ENCODE measurements around the gene NTNG1.

The NTNG1 gene

DNA sequence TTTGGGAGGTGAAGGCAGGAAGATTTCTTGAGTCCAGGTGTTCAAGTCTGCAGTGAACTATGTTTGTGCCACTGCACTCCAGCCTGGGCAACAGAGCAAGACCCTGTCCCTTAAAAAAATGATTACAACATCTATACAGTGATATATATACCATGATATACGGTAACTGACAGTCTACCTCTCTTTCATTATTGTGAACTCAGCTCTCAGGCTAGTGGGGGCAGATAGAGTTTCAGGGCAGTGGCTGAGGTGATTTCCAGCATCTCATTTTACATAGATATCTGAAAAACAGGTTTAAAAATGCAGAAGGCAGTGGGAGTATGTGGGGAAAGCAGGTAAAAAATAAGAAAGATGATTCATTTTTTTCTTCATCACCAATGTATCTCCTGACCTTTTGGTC lies 8.1 kb upstream of the NTNG1 start:
- TF ChIP-seq, protein P1, sequence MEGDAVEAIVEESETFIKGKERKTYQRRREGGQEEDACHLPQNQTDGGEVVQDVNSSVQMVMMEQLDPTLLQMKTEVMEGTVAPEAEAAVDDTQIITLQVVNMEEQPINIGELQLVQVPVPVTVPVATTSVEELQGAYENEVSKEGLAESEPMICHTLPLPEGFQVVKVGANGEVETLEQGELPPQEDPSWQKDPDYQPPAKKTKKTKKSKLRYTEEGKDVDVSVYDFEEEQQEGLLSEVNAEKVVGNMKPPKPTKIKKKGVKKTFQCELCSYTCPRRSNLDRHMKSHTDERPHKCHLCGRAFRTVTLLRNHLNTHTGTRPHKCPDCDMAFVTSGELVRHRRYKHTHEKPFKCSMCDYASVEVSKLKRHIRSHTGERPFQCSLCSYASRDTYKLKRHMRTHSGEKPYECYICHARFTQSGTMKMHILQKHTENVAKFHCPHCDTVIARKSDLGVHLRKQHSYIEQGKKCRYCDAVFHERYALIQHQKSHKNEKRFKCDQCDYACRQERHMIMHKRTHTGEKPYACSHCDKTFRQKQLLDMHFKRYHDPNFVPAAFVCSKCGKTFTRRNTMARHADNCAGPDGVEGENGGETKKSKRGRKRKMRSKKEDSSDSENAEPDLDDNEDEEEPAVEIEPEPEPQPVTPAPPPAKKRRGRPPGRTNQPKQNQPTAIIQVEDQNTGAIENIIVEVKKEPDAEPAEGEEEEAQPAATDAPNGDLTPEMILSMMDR (IDR thresholded peaks at IDR 0.05; ENCODE audit: extremely low read depth, missing control alignments): no peak
- DNase-seq (ENCODE audit: low spot score): peak; percentile 57

DNA sequence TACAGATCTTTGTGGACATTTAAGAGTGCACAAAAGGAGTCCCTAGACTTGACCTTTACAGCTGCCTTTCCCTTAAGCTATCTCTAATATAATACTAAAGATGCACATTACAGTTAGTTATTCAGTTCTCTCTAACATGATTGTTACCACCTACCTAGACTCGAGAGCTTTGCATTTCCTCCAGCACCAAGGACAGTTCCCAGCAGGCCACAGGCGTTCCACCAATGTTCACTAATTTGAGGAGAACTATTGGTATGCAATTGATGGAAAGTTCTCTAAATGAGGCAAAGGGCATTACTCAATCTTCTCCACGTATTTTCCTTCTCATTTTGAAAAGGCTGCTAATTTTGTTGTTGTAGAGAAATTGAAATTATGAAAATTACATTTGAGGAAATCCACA lies 5.4 kb upstream of the NTNG1 start:
- DNase-seq (ENCODE audit: low spot score): peak; percentile 44
- TF ChIP-seq, protein P1 (IDR thresholded peaks at IDR 0.05; ENCODE audit: extremely low read depth, missing control alignments): no peak

DNA sequence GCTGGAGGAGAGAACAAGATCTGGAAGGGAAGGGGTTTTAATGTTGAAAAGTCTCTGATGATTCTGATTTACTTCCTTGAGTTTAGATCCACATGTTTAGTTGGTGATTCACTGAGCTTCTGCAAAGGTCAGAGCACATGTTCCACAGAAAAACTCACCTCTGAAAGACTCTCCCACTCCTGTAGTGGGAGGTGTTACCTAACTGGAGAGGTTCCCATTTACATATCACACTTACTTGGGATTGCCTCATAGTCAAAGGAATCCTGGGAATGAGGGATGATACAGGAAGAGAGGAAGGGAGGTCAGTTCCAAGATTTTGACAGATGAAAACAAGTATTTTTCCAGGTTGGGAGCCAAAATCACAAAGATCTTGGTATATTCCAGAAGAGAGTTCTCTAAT lies 2.7 kb upstream of the NTNG1 start:
- DNase-seq (ENCODE audit: low spot score): no peak
- TF ChIP-seq, protein P1 (IDR thresholded peaks at IDR 0.05; ENCODE audit: extremely low read depth, missing control alignments): no peak

DNA sequence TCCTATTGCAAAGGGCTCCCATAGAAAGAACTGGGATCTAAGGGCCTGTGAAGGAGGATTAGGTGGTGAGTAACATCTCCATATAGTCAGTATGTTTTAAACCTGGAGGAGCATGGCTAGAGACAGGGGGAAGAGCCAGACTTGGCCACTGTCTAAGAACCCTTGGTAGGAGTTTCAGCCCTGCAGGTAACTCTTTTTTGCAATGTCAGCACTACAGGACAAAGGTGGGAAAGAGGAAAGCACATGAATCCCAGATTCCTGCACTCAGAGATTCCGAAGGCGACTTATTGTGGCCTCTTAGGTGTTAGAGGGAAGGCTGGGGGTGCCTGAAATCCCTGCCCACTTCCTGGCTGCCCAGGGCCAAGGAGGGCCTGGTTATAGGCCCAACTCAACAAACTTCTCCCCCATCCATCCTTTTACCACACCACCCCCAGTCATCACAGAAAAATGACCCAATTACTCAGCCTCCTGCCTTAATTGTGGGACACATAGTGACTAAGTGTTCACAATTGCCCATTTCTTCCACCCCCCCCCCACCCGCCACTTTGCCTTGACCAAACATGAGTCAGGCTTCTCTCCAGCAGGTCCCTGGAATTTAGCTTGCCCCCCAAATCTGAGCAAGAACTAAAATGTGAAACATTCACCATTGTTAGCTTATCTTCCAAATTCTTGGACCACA lies 1.9 kb upstream of the NTNG1 start:
- no peak for DNase-seq (ENCODE audit: low spot score)
- TF ChIP-seq, protein P1 (IDR thresholded peaks at IDR 0.05; ENCODE audit: extremely low read depth, missing control alignments): no peak

DNA sequence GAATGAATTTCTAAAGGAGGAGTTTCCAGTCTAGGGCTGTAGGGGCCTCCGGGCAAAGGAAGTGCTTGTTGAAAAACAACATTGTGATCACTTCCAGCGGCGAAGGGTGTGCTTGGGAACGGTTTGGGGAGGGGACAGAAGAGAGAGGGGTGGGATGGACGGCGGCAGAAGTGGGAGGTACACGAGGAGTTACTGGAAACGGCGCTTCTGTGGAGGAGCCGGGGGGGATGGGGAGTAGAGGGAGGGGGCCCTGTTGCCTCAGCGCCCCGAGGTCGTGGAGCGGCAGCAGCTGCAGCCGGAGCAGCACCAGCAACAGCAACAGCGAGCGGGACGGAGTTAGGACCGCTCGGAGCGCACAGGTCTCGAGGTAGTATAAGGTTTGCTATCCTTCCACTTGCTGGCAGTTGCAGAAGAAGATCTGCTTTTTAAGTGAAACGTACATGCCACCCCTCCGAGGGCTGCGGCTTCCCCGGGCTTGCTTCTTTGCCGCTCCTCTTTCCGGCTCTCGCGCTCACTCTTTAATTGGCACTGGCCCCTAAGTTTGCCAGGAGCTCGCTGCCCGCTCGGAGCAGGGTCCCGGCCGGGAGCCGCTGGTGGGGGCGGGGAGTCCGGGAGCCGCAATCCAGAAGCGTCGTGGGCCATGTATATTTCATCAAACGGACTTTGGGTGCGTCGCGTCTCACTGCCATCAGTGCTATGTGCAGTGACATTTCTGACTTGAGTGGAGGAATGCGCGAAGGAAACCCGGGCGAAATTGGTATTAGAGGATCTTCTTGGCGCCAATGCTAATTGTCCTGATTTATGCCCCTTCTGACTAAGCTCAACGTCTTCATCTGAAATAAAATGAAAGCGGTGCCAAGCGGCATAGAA lies 771 bp upstream of the NTNG1 start:
- TF ChIP-seq, protein P1 (IDR thresholded peaks at IDR 0.05; ENCODE audit: extremely low read depth, missing control alignments): no peak
- DNase-seq (ENCODE audit: low spot score): peak; percentile 55

DNA sequence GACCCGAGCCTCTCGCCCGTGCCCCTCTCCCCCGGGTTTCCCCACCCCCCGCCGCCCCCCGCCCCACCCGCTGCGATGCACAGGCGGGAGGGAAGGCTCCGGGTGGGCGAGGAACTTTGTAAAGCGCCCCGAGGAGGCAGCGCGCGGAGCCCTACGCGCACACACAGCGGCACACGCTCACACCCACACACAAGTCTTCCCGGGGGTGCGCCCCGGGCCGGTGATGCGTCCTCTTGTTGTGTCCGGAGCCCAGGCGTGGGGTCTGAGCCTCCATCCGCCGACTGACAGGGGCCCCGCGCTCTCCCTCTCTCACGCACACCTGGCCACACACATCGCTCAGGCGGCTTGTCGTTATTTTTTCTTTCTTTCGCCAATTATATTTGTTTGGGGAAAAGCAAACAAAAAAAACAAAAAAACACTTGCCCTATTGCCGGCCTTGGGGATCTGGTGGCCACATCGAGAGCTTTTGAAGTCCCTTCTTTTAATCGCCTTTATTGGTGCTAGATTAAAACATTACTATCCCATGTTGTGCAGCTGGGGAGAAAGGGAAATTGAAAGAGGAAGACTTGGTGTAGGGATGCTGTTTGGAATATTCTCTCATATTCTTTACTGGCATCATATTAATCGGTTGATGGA lies 770 bp downstream of the NTNG1 start:
- TF ChIP-seq, protein P1 (IDR thresholded peaks at IDR 0.05; ENCODE audit: extremely low read depth, missing control alignments): no peak
- DNase-seq (ENCODE audit: low spot score): peak; percentile 48

DNA sequence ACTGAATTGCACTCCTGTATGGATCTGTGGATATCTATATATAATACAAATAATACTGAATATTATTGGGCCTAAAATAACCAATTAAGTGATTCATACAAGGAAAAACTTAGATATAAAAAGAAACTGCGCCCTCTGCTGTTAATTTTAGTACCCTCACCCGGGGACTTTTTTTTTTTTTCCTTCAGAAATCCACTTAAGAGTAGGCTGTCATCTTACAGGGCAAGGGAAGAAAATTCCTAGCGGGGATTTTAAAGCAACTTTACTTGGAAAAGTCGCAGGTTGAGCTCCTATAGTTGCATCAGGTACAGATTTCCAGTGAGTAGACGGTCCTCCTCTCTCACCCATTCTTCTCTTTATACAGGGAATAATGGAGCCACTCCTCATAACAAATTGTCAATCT lies 1.3 kb downstream of the NTNG1 start:
- TF ChIP-seq, protein P1 (IDR thresholded peaks at IDR 0.05; ENCODE audit: extremely low read depth, missing control alignments): peak; percentile 28
- peak; percentile 30 for DNase-seq (ENCODE audit: low spot score)

All from GM20000 (cell line).